ENCODE results near the gene METTL16. TPM values are rescaled to one million over a fixed set of nuclear protein-coding genes. Genes with fewer than 3 reads are reported as not detected.

METTL16 gene
- total RNA-seq, 2 donors from 2014 or later, result 16.4 to 17.9 TPM

- Histone ChIP-seq H3K36me3 (peaks cover 23% of the 10 kb centered on the region), H3K27ac (no peak overlapping the region), H3K27me3 (no peaks in the 10 kb centered on the region), H3K4me1 (peaks cover 0 to 25% of the 10 kb centered on the region in 2 donors), H3K9me3 (no peaks in the 10 kb centered on the region), H3K4me3 (no peak overlapping the region)
- TF ChIP-seq CTCF (IDR thresholded peaks at IDR 0.05), result no peak
- DNase-seq (ENCODE audit: low spot score), result no peak
Measured at GRCh38 chr17:2384439-2385127, 127.1 kb downstream of the METTL16 start.

- Histone ChIP-seq H3K27ac (peak overlapping the region in 1 of 2 donors; percentile 55), H3K9me3 (no peaks in the 10 kb centered on the region), H3K4me3 (no peak overlapping the region), H3K27me3 (no peaks in the 10 kb centered on the region), H3K36me3 (peaks cover 27% of the 10 kb centered on the region), H3K4me1 (peaks cover 0 to 25% of the 10 kb centered on the region in 2 donors)
- TF ChIP-seq CTCF (IDR thresholded peaks at IDR 0.05), result no peak
- no peak for DNase-seq (ENCODE audit: low spot score)
Measured at GRCh38 chr17:2383628-2384167, 128.0 kb downstream of the METTL16 start.

- Histone ChIP-seq H3K4me1 (peaks cover 0 to 25% of the 10 kb centered on the region in 2 donors), H3K9me3 (no peaks in the 10 kb centered on the region), H3K27me3 (no peaks in the 10 kb centered on the region), H3K36me3 (peaks cover 25% of the 10 kb centered on the region), H3K4me3 (no peak overlapping the region), H3K27ac (no peak overlapping the region)
- no peak for TF ChIP-seq CTCF (IDR thresholded peaks at IDR 0.05)
- DNase-seq (ENCODE audit: low spot score), result no peak
Measured at GRCh38 chr17:2380950-2381649, 130.6 kb downstream of the METTL16 start.

- Histone ChIP-seq H3K27me3 (no peaks in the 10 kb centered on the region), H3K27ac (no peak overlapping the region), H3K4me1 (peaks cover 0 to 19% of the 10 kb centered on the region in 2 donors), H3K36me3 (peaks cover 28% of the 10 kb centered on the region), H3K9me3 (no peaks in the 10 kb centered on the region), H3K4me3 (no peak overlapping the region)
- no peak for DNase-seq (ENCODE audit: low spot score)
- TF ChIP-seq CTCF (IDR thresholded peaks at IDR 0.05), result no peak
Measured at GRCh38 chr17:2380226-2380922, 131.3 kb downstream of the METTL16 start.

GRCh38 chr17:2379489-2380225 lies 132.0 kb downstream of the METTL16 start:
- peaks cover 0 to 11% of the 10 kb centered on the region in 2 donors for H3K4me1 ChIP-seq
- peaks cover 29% of the 10 kb centered on the region for H3K36me3 ChIP-seq
- TF ChIP-seq CTCF (IDR thresholded peaks at IDR 0.05), result no peak
- no peaks in the 10 kb centered on the region for H3K9me3 ChIP-seq
- H3K4me3 ChIP-seq, result no peak overlapping the region
- H3K27me3 ChIP-seq, result no peaks in the 10 kb centered on the region
- no peak overlapping the region for H3K27ac ChIP-seq
- no peak for DNase-seq (ENCODE audit: low spot score)

Data from right atrium auricular region (tissue), 2 donors.